ENCODE results near the gene TNIK. TPM values are rescaled to one million over a fixed set of nuclear protein-coding genes. Genes with fewer than 3 reads are reported as not detected.
A peak's percentile ranks its signal among the peaks of the same experiment; 100 is the strongest.

The TNIK gene
- total and polyA plus RNA-seq, 2 of the 13 experiments (the other 11 are each of a cell fraction or from before 2014, with no cell fraction given), result 0.15 to 0.22 TPM

GRCh38 chr3:171044835-171045793 is 415.1 kb downstream of the TNIK start (continued):
- TF ChIP-seq ZBTB49 (CRISPR knock-in tag; IDR thresholded peaks at IDR 0.05; ENCODE audit: borderline replicate concordance) (peak; percentile 59; the same call in 1 of the 2 replicates), ZNF564 (CRISPR knock-in tag; IDR thresholded peaks at IDR 0.05) (peak; percentile 90; the same call in 1 of the 2 replicates), ZNF576 (CRISPR knock-in tag; IDR thresholded peaks at IDR 0.05) (no peak), ZBTB39 (CRISPR knock-in tag; IDR thresholded peaks at IDR 0.05) (0 out of 2 replicates have a peak, but pooled peaks have one; percentile 84), PAXIP1 (CRISPR knock-in tag; conservative IDR thresholded peaks at IDR 0.05) (peak; percentile 99), ELF4 (CRISPR knock-in tag; IDR thresholded peaks at IDR 0.05; ENCODE audit: borderline replicate concordance) (no peak), ZNF749 (CRISPR knock-in tag; IDR thresholded peaks at IDR 0.05; ENCODE audit: borderline replicate concordance) (peak; percentile 34; the same call in 1 of the 2 replicates), ZNF407 (CRISPR knock-in tag; IDR thresholded peaks at IDR 0.05; ENCODE audit: not compliant biosample characterization) (no peak), TBX3 (IDR thresholded peaks at IDR 0.05; ENCODE audit: borderline replicate concordance) (peak; percentile 96)

Data from HepG2 (cell line).